Right lobe of liver (tissue), 6 donors: ENCODE data around the gene ITPKB. TPM values are rescaled to one million over a fixed set of nuclear protein-coding genes. Genes with fewer than 3 reads are reported as not detected.

ENCODE experiments used
- ATAC-seq, 4 donors: fragments of 200-7000 bp; cut with Tn5 transposase; one replicate each; pipeline ENCODE4 v1.9.1; 2020; ENCODE audit warnings: mild to moderate bottlenecking in 4 of 4, moderate library complexity in 4 of 4
- DNase-seq, 3 donors: peaks; one replicate each; pipeline ENCODE4 v3.0.0-alpha.2; 2020
- H3K27ac ChIP-seq, 3 donors: fragments of 200-600 bp; one replicate each; pipeline ENCODE4 v1.8.0; 2022
- H3K27me3 ChIP-seq, 2 donors: fragments of 200-600 bp; one replicate each; pipeline ENCODE4 v1.8.0; 2022
- H3K36me3 ChIP-seq, 4 donors: fragments of 200-600 bp; sonication (generic) in 1 of 4; one replicate each; pipeline versions ENCODE4 v1.5.1 to v1.8.0; 2017 to 2022; ENCODE audit warnings: control low read depth in 1 of 4
- H3K4me1 ChIP-seq, 4 donors: fragments of 200-600 bp; sonication (generic) in 1 of 4; one replicate each; pipeline versions ENCODE4 v1.5.1 to v1.8.0; 2017 to 2022; ENCODE audit warnings: control low read depth in 1 of 4
- H3K4me3 ChIP-seq, 3 donors: fragments of 200-600 bp; one replicate each; pipeline ENCODE4 v1.8.0; 2022
- H3K9me3 ChIP-seq, 4 donors: fragments of 200-600 bp; sonication (generic) in 1 of 4; one replicate each; pipeline versions ENCODE4 v1.5.1 to v1.8.0; 2017 to 2022; ENCODE audit warnings: control low read depth in 1 of 4
- POLR2A ChIP-seq: fragments of 450-650 bp; IDR thresholded peaks from one replicate; pipeline ENCODE4 v1.6.1; 2017; ENCODE audit warnings: antibody characterized with exemption, mild to moderate bottlenecking
- WGBS: methylation state at CpG from one replicate; pipeline ENCODE4 v1.1.6; 2018; ENCODE audit warnings: low coverage, low lambda C conversion rate; ENCODE audit not compliant: insufficient coverage; ENCODE audit errors: missing lambda C conversion rate; 5-methylcytosine and 5-hydroxymethylcytosine counted together
- intact Hi-C, 2 donors: fragments of 100-400 bp; cut with DNase I; formaldehyde crosslinking; loops; one replicate each; pipeline versions ENCODE4 v1.11.2 to v1.14.1; 2022
- total RNA-seq, 6 experiments: library from RNA; depleted of rRNA in 2 of 6; stranded (reverse); fragments of >200 nt in 2 of 6; fragmentation: NEBNext Ultra II Directional in 3 of 6; extraction: Animal tissue kit (Norgen Biotek cat#: 25700) in 3 of 6; gene quantifications; one replicate each; pipeline versions ENCODE4 v1.1.0 to v1.2.4, GENCODE V29; 2016 to 2023
- TF ChIP-seq, protein P1 (sequence below), 4 donors: fragments of 200-600 bp in 3 of 4; fragments of 450-650 bp in 1 of 4; IDR thresholded peaks; one replicate each; pipeline versions ENCODE4 v1.5.1 to v1.8.0; 2016 to 2022; ENCODE audit warnings: antibody characterized with exemption in 4 of 4, mild to moderate bottlenecking in 2 of 4
- donor health status: DM: no; HTN: yes; CAD: no.
- donor health status: DM: no; HTN: no; CAD: no.
- donor health status: DM: no; HTN: no; CAD: no.
- donor health status: DM: no; HTN: yes; CAD: no.
- donor health status: DM: no; HTN: yes; CAD: no.

Gene ITPKB
- total RNA-seq, 6 experiments from 2014 or later: 2.1 to 4.1 (median 3.4) TPM

- DNase-seq: no peak
- no peak for ATAC-seq
- Histone ChIP-seq H3K4me3 (no peak overlapping the region), H3K27me3 (no peaks in the 10 kb centered on the region), H3K4me1 (peaks cover 0 to 14% (median 2%) of the 10 kb centered on the region in 4 donors), H3K9me3 (no peaks in the 10 kb centered on the region), H3K36me3 (no peaks in the 10 kb centered on the region), H3K27ac (peak overlapping the region; percentile 33 to 82 (median 65))
- WGBS: 50% methylated on average over 3 of the region's 8 CpGs
- intact Hi-C loops: no loop called here
- TF ChIP-seq, protein P1, sequence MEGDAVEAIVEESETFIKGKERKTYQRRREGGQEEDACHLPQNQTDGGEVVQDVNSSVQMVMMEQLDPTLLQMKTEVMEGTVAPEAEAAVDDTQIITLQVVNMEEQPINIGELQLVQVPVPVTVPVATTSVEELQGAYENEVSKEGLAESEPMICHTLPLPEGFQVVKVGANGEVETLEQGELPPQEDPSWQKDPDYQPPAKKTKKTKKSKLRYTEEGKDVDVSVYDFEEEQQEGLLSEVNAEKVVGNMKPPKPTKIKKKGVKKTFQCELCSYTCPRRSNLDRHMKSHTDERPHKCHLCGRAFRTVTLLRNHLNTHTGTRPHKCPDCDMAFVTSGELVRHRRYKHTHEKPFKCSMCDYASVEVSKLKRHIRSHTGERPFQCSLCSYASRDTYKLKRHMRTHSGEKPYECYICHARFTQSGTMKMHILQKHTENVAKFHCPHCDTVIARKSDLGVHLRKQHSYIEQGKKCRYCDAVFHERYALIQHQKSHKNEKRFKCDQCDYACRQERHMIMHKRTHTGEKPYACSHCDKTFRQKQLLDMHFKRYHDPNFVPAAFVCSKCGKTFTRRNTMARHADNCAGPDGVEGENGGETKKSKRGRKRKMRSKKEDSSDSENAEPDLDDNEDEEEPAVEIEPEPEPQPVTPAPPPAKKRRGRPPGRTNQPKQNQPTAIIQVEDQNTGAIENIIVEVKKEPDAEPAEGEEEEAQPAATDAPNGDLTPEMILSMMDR (IDR thresholded peaks at IDR 0.05): no peak
- no peak for TF ChIP-seq POLR2A
These were observed 60.4 kb downstream of the ITPKB start for GRCh38 chr1:226678701-226679100.

GRCh38 chr1:226678251-226678650, 60.8 kb downstream of the ITPKB start:
- H3K4me1 ChIP-seq: peaks cover 0 to 14% (median 2%) of the 10 kb centered on the region in 4 donors
- no peaks in the 10 kb centered on the region for H3K9me3 ChIP-seq
- intact Hi-C loops: no loop called here
- peak overlapping the region in 1 of 3 donors; percentile 33 for H3K27ac ChIP-seq
- no peaks in the 10 kb centered on the region for H3K36me3 ChIP-seq
- no peak for TF ChIP-seq POLR2A
- TF ChIP-seq, protein P1 (IDR thresholded peaks at IDR 0.05): no peak
- no peak overlapping the region for H3K4me3 ChIP-seq
- no peak for DNase-seq
- no peak for ATAC-seq
- 68% methylated on average over 2 of the region's 2 CpGs for WGBS
- H3K27me3 ChIP-seq: no peaks in the 10 kb centered on the region

DNA sequence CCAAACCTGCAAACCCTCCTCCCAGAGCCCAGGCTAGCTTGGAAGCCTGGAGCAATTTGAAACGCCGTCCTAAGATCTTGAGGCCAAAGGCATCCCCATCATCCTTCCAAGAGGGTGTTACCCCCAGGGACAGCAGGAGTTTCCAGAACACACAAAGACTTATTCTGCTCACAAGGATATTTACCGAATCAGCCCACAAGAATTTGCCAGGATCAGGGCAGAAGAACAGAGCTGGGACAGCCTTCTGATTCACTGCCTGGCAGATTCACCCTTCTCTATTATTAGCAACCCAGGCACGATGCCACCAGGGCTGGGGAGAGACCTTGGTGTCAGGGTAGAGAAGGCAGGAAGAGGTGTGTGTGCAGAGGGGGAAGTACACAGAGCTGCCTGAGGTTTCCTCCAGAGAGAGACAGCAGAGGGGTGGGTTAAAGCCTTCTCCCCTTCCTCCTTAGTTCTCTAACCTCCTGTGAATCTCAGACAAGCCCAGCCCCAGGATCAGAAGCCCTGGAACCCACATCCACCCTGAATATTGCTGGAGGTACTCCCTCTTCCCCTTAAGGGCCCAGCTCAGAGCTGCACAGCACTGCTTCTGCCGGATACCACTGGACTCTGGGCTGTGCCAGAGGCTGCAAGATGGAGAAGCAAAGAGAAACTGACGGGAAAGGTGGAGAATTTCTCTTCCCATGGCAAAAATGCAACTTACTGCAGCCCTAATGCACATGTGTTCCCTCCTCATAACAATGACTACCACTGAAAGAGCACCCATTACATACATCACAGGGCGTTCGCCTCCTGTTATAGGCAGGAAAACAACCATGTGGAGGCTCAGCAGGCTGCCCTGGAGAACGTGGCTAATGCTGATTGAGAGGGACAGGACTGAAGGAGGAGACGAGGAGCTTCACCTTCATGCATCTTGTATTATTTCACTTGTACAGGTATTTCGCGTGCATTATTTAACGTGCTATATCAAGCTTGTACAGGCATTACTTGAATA, 61.8 kb downstream of the ITPKB start:
- peak overlapping the region; percentile 2 to 63 (median 49) for H3K27ac ChIP-seq
- H3K36me3 ChIP-seq: no peaks in the 10 kb centered on the region
- TF ChIP-seq, protein P1 (IDR thresholded peaks at IDR 0.05): no peak
- TF ChIP-seq POLR2A: no peak
- WGBS: 47% methylated on average over 11 of the region's 13 CpGs
- H3K9me3 ChIP-seq: no peaks in the 10 kb centered on the region
- intact Hi-C loops: no loop called here
- ATAC-seq (peak; percentile 47 to 68 (median 54)), DNase-seq (peak in 1 of 3 donors; percentile 56)
- H3K4me1 ChIP-seq: peaks cover 0 to 14% (median 2%) of the 10 kb centered on the region in 4 donors
- no peaks in the 10 kb centered on the region for H3K27me3 ChIP-seq
- H3K4me3 ChIP-seq: no peak overlapping the region

GRCh38 chr1:226676381-226676780, 62.7 kb downstream of the ITPKB start:
- ATAC-seq (no peak), DNase-seq (no peak)
- peaks cover 0 to 14% (median 2%) of the 10 kb centered on the region in 4 donors for H3K4me1 ChIP-seq
- no peaks in the 10 kb centered on the region for H3K9me3 ChIP-seq
- intact Hi-C loops: no loop called here
- H3K27ac ChIP-seq: peak overlapping the region; percentile 2 to 63 (median 49)
- H3K27me3 ChIP-seq: no peaks in the 10 kb centered on the region
- WGBS: 42% methylated on average over 5 of the region's 5 CpGs
- TF ChIP-seq POLR2A: no peak
- TF ChIP-seq, protein P1 (IDR thresholded peaks at IDR 0.05): no peak
- H3K36me3 ChIP-seq: no peaks in the 10 kb centered on the region
- no peak overlapping the region for H3K4me3 ChIP-seq
